HCT116 (cell line): ENCODE results near the gene CDC42EP1. TPM values are rescaled to one million over a fixed set of nuclear protein-coding genes. Genes with fewer than 3 reads are reported as not detected.
"Not testable (repeated sequence)": the region's sequence is repeated elsewhere in the genome, so short reads cannot be mapped to it uniquely, and the experiment has no call there.

Experiments
- ATAC-seq: fragments of 200-7000 bp; cut with Tn5 transposase; 2 replicates; pipeline ENCODE4 v1.9.1; 2020; ENCODE audit warnings: mild to moderate bottlenecking, moderate library complexity
- BruUV-seq: library from RNA; stranded (reverse); fragments of 400-500 nt; replicated peaks from 2 replicates; lab custom pipeline; 2021; lab: Mats Ljungman, UMichigan
- CTCF ChIA-PET: fragments of 300-600 bp; sonication (Branson Sonifier 250); formaldehyde crosslinking; loops from one replicate; lab custom pipeline; 2021; ENCODE audit warnings: antibody characterized with exemption; lab: Charles Lee
- POLR2A ChIA-PET: fragments of 300-600, 350-600 bp; sonication (Branson Sonifier 250); formaldehyde crosslinking; loops from one replicate; lab custom pipeline; 2021; ENCODE audit warnings: antibody characterized with exemption; lab: Charles Lee
- RAD21 ChIA-PET, 2 experiments: fragments of 300-600 bp; sonication (Branson Sonifier 250); formaldehyde crosslinking; loops; one replicate each; lab custom pipeline; 2023; ENCODE audit warnings: low total read pairs in 2 of 2; ENCODE audit not compliant: uncharacterized antibody in 2 of 2, unreplicated experiment in 2 of 2, low non-redundant PET in 1 of 2; lab: Charles Lee
- DNase-seq: peaks from one replicate; pipeline ENCODE4 v3.0.0-alpha.2; 2010; ENCODE audit warnings: low read depth, low spot score
- H2AFZ ChIP-seq: fragments of 200-600 bp; shearing (Covaris generic), sonication (generic); 2 replicates; pipeline ENCODE4 v1.6.1; 2017; ENCODE audit warnings: low read depth, mixed run types, mixed read lengths, antibody characterized with exemption, low read length; ENCODE audit not compliant: poor library complexity, severe bottlenecking
- H3K27ac ChIP-seq: 2 replicates; pipeline ENCODE4 v1.5.1; 2012; ENCODE audit warnings: low read depth, low read length
- H3K27me3 ChIP-seq: fragments of 200-600 bp; sonication (generic); 2 replicates; pipeline ENCODE4 v1.6.1; 2016; ENCODE audit warnings: mixed run types, low read length, mixed read lengths; ENCODE audit not compliant: insufficient read depth
- H3K36me3 ChIP-seq, 2 experiments: fragments of 200-500 bp in 1 of 2; fragments of 200-600 bp in 1 of 2; sonication (Bioruptor generic) in 1 of 2; sonication (generic) in 1 of 2; 2 replicates each; pipeline versions ENCODE4 v1.5.1 to v1.6.1; 2014 to 2016; ENCODE audit warnings: low read length in 2 of 2, inconsistent platforms in 1 of 2, mixed read lengths in 1 of 2, mixed run types in 1 of 2; ENCODE audit not compliant: insufficient read depth in 2 of 2, control insufficient read depth in 1 of 2
- H3K4me1 ChIP-seq, 2 experiments: fragments of 200-600 bp in 1 of 2; sonication (generic) in 1 of 2; 2 replicates each; pipeline versions ENCODE4 v1.5.1 to v1.6.1; 2012 to 2017; ENCODE audit warnings: low read length in 2 of 2, inconsistent platforms in 1 of 2, mild to moderate bottlenecking in 1 of 2, mixed read lengths in 1 of 2, mixed run types in 1 of 2, moderate library complexity in 1 of 2; ENCODE audit not compliant: insufficient read depth in 2 of 2, control insufficient read depth in 1 of 2
- H3K4me2 ChIP-seq: fragments of 200-600 bp; sonication (generic); 2 replicates; pipeline ENCODE4 v1.6.1; 2017; ENCODE audit warnings: mixed run types, low read length, mixed read lengths
- H3K4me3 ChIP-seq, 2 experiments: fragments of 200-600 bp in 1 of 2; sonication (generic) in 1 of 2; replicated peaks in 1 of 2; 2 replicates each; pipeline ENCODE4 v1.5.1; 2011 to 2016; ENCODE audit warnings: low read length in 2 of 2, control low read depth in 1 of 2, low read depth in 1 of 2, mild to moderate bottlenecking in 1 of 2, mixed read lengths in 1 of 2, mixed run types in 1 of 2
- H3K79me2 ChIP-seq: fragments of 200-600 bp; sonication (generic); 2 replicates; pipeline ENCODE4 v1.6.1; 2017; ENCODE audit warnings: mild to moderate bottlenecking, mixed run types, low read length, moderate library complexity, mixed read lengths; ENCODE audit not compliant: insufficient read depth
- H3K9ac ChIP-seq: fragments of 200-600 bp; sonication (generic); 2 replicates; pipeline ENCODE4 v1.6.1; 2016; ENCODE audit warnings: low read length, mixed read lengths
- H3K9me2 ChIP-seq: fragments of 200-600 bp; sonication (generic), shearing (Covaris generic); 2 replicates; pipeline ENCODE4 v1.6.1; 2017; ENCODE audit warnings: mixed run types, mild to moderate bottlenecking, moderate library complexity; ENCODE audit not compliant: insufficient read depth
- H3K9me3 ChIP-seq, 2 experiments: fragments of 200-500 bp in 1 of 2; fragments of 200-600 bp in 1 of 2; sonication (Bioruptor generic) in 1 of 2; sonication (generic) in 1 of 2; 2 replicates each; pipeline ENCODE4 v1.6.1; 2014 to 2017; ENCODE audit warnings: low read length in 2 of 2, mixed read lengths in 2 of 2, inconsistent platforms in 1 of 2, low read depth in 1 of 2, mild to moderate bottlenecking in 1 of 2, mixed run types in 1 of 2, moderate library complexity in 1 of 2; ENCODE audit not compliant: control insufficient read depth in 1 of 2, insufficient read depth in 1 of 2
- H4K20me1 ChIP-seq: fragments of 200-600 bp; sonication (generic), shearing (Covaris generic); 2 replicates; pipeline ENCODE4 v1.6.1; 2017; ENCODE audit warnings: mixed run types, mild to moderate bottlenecking, moderate library complexity; ENCODE audit not compliant: insufficient read depth
- CBX3 ChIP-seq: IDR thresholded peaks from 2 replicates; pipeline ENCODE4 v1.6.1; 2012; ENCODE audit warnings: low read depth
- CEBPB ChIP-seq: IDR thresholded peaks from 2 replicates; pipeline ENCODE4 v1.6.1; 2012; ENCODE audit warnings: low read depth
- ELF1 ChIP-seq: IDR thresholded peaks from 2 replicates; pipeline ENCODE4 v1.6.1; 2012; ENCODE audit warnings: low read depth, borderline replicate concordance
- EZH2 ChIP-seq: fragments of 200-600 bp; sonication (generic); IDR thresholded peaks from 2 replicates; pipeline ENCODE4 v1.6.1; 2017; ENCODE audit warnings: antibody characterized with exemption, mixed run types
- MAX ChIP-seq: IDR thresholded peaks from 2 replicates; pipeline ENCODE4 v1.6.1; 2012
- RAD21 ChIP-seq: IDR thresholded peaks from 2 replicates; pipeline ENCODE4 v1.6.1; 2012; ENCODE audit warnings: low read depth, mild to moderate bottlenecking
- SRF ChIP-seq: IDR thresholded peaks from 2 replicates; pipeline ENCODE4 v1.6.1; 2012; ENCODE audit warnings: low read depth
- intact Hi-C: fragments of 100-400 bp; cut with micrococcal nuclease; formaldehyde crosslinking; loops from 2 replicates; pipeline ENCODE4 v1.10.0; 2022
- total RNA-seq: library from RNA; stranded (reverse); gene quantifications from one replicate; pipeline ENCODE4 v1.2.1, GENCODE V29; 2021; ENCODE audit not compliant: unreplicated experiment
- TF ChIP-seq, protein P1 (sequence below): IDR thresholded peaks from 2 replicates; pipeline ENCODE4 v1.6.1; 2012; ENCODE audit warnings: low read depth

Gene CDC42EP1
- total RNA-seq, 1 experiment from 2014 or later, result 160 TPM

DNA sequence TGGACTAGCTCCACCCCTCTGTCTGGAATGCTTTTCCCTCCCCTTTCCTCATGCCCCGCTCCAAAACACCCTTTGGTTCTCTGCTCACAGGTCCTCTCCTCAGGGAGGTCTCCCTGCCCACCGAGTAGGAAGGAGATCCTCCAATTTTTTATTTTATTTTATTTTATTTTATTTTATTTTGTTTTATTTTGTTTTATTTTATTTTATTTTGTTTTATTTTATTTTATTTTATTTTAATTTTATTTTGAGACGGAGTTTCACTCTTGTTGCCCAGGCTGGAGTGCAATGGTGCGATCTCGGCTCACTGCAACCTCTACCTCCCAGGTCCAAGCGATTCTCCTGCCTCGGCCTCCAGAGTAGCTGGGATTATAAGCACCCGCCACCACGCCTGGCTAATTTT lies 32.3 kb upstream of the CDC42EP1 start:
- H2AFZ ChIP-seq, H4K20me1 ChIP-seq, H3K79me2 ChIP-seq, H3K9me2 ChIP-seq, RAD21 ChIA-PET, H3K27ac ChIP-seq, DNase-seq, ATAC-seq, BruUV-seq, intact Hi-C loops, H3K4me3 ChIP-seq, H3K9ac ChIP-seq, H3K27me3 ChIP-seq, POLR2A ChIA-PET, H3K9me3 ChIP-seq, H3K36me3 ChIP-seq: not testable (repeated sequence)
- H3K4me1 ChIP-seq, result peaks cover 19 to 51% of the 10 kb centered on the region in 2 experiments
- H3K4me2 ChIP-seq, result 0 out of 2 replicates have a peak overlapping the region, but pooled peaks have one; percentile 1
- CTCF ChIA-PET, result interaction anchor here (1.0 to 1.5 kb wide), 3 partner anchors 11 to 211 kb away, joined by 3 read pairs; no protein-coding TSS in a partner anchor

GRCh38 chr22:37529652-37530345 lies 30.5 kb upstream of the CDC42EP1 start:
- H3K9me2 ChIP-seq, result no peaks in the 10 kb centered on the region
- RAD21 ChIA-PET, result no interaction called here
- H3K79me2 ChIP-seq, result no peaks in the 10 kb centered on the region
- H3K27ac ChIP-seq, result no peak overlapping the region
- no peak for ATAC-seq
- TF ChIP-seq CBX3, result no peak
- no peak for TF ChIP-seq CEBPB
- no peak for TF ChIP-seq ELF1
- TF ChIP-seq EZH2, result no peak
- no peak for TF ChIP-seq SRF
- TF ChIP-seq RAD21, result no peak
- TF ChIP-seq MAX, result no peak
- TF ChIP-seq, protein P1, sequence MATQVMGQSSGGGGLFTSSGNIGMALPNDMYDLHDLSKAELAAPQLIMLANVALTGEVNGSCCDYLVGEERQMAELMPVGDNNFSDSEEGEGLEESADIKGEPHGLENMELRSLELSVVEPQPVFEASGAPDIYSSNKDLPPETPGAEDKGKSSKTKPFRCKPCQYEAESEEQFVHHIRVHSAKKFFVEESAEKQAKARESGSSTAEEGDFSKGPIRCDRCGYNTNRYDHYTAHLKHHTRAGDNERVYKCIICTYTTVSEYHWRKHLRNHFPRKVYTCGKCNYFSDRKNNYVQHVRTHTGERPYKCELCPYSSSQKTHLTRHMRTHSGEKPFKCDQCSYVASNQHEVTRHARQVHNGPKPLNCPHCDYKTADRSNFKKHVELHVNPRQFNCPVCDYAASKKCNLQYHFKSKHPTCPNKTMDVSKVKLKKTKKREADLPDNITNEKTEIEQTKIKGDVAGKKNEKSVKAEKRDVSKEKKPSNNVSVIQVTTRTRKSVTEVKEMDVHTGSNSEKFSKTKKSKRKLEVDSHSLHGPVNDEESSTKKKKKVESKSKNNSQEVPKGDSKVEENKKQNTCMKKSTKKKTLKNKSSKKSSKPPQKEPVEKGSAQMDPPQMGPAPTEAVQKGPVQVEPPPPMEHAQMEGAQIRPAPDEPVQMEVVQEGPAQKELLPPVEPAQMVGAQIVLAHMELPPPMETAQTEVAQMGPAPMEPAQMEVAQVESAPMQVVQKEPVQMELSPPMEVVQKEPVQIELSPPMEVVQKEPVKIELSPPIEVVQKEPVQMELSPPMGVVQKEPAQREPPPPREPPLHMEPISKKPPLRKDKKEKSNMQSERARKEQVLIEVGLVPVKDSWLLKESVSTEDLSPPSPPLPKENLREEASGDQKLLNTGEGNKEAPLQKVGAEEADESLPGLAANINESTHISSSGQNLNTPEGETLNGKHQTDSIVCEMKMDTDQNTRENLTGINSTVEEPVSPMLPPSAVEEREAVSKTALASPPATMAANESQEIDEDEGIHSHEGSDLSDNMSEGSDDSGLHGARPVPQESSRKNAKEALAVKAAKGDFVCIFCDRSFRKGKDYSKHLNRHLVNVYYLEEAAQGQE, result no peak
- TF ChIP-seq, all 23 proteins: peak for 0
- no peak overlapping the region for H2AFZ ChIP-seq
- CTCF ChIA-PET, result no interaction called here
- POLR2A ChIA-PET, result no interaction called here
- no peaks in the 10 kb centered on the region for H4K20me1 ChIP-seq
- DNase-seq, result no peak
- no peaks in the 10 kb centered on the region for H3K36me3 ChIP-seq
- no peaks in the 10 kb centered on the region for H3K27me3 ChIP-seq
- H3K4me3 ChIP-seq, result no peak overlapping the region
- BruUV-seq, result no TSS peak
- no peaks in the 10 kb centered on the region for H3K9me3 ChIP-seq
- H3K4me1 ChIP-seq, result peaks cover 30 to 56% of the 10 kb centered on the region in 2 experiments
- intact Hi-C loops, result no loop called here
- no peak overlapping the region for H3K9ac ChIP-seq
- H3K4me2 ChIP-seq, result no peak overlapping the region
